HCT116 (cell line): ENCODE measurements around the gene AHNAK. TPM values are rescaled to one million over a fixed set of nuclear protein-coding genes. Genes with fewer than 3 reads are reported as not detected.

Source experiments
- ATAC-seq: fragments of 200-7000 bp; cut with Tn5 transposase; 2 replicates; pipeline ENCODE4 v1.9.1; 2020; ENCODE audit warnings: mild to moderate bottlenecking, moderate library complexity
- BruUV-seq: library from RNA; stranded (reverse); fragments of 400-500 nt; replicated peaks from 2 replicates; lab custom pipeline; 2021; lab: Mats Ljungman, UMichigan
- CTCF ChIA-PET: fragments of 300-600 bp; sonication (Branson Sonifier 250); formaldehyde crosslinking; loops from one replicate; lab custom pipeline; 2021; ENCODE audit warnings: antibody characterized with exemption; lab: Charles Lee
- POLR2A ChIA-PET: fragments of 300-600, 350-600 bp; sonication (Branson Sonifier 250); formaldehyde crosslinking; loops from one replicate; lab custom pipeline; 2021; ENCODE audit warnings: antibody characterized with exemption; lab: Charles Lee
- RAD21 ChIA-PET, 2 experiments: fragments of 300-600 bp; sonication (Branson Sonifier 250); formaldehyde crosslinking; loops; one replicate each; lab custom pipeline; 2023; ENCODE audit warnings: low total read pairs in 2 of 2; ENCODE audit not compliant: uncharacterized antibody in 2 of 2, unreplicated experiment in 2 of 2, low non-redundant PET in 1 of 2; lab: Charles Lee
- DNase-seq: peaks from one replicate; pipeline ENCODE4 v3.0.0-alpha.2; 2010; ENCODE audit warnings: low read depth, low spot score
- H2AFZ ChIP-seq: fragments of 200-600 bp; shearing (Covaris generic), sonication (generic); 2 replicates; pipeline ENCODE4 v1.6.1; 2017; ENCODE audit warnings: low read depth, mixed run types, mixed read lengths, antibody characterized with exemption, low read length; ENCODE audit not compliant: poor library complexity, severe bottlenecking
- H3K27ac ChIP-seq: 2 replicates; pipeline ENCODE4 v1.5.1; 2012; ENCODE audit warnings: low read depth, low read length
- H3K27me3 ChIP-seq: fragments of 200-600 bp; sonication (generic); 2 replicates; pipeline ENCODE4 v1.6.1; 2016; ENCODE audit warnings: mixed run types, low read length, mixed read lengths; ENCODE audit not compliant: insufficient read depth
- H3K36me3 ChIP-seq, 2 experiments: fragments of 200-500 bp in 1 of 2; fragments of 200-600 bp in 1 of 2; sonication (Bioruptor generic) in 1 of 2; sonication (generic) in 1 of 2; 2 replicates each; pipeline versions ENCODE4 v1.5.1 to v1.6.1; 2014 to 2016; ENCODE audit warnings: low read length in 2 of 2, inconsistent platforms in 1 of 2, mixed read lengths in 1 of 2, mixed run types in 1 of 2; ENCODE audit not compliant: insufficient read depth in 2 of 2, control insufficient read depth in 1 of 2
- H3K4me1 ChIP-seq, 2 experiments: fragments of 200-600 bp in 1 of 2; sonication (generic) in 1 of 2; 2 replicates each; pipeline versions ENCODE4 v1.5.1 to v1.6.1; 2012 to 2017; ENCODE audit warnings: low read length in 2 of 2, inconsistent platforms in 1 of 2, mild to moderate bottlenecking in 1 of 2, mixed read lengths in 1 of 2, mixed run types in 1 of 2, moderate library complexity in 1 of 2; ENCODE audit not compliant: insufficient read depth in 2 of 2, control insufficient read depth in 1 of 2
- H3K4me2 ChIP-seq: fragments of 200-600 bp; sonication (generic); 2 replicates; pipeline ENCODE4 v1.6.1; 2017; ENCODE audit warnings: mixed run types, low read length, mixed read lengths
- H3K4me3 ChIP-seq, 2 experiments: fragments of 200-600 bp in 1 of 2; sonication (generic) in 1 of 2; replicated peaks in 1 of 2; 2 replicates each; pipeline ENCODE4 v1.5.1; 2011 to 2016; ENCODE audit warnings: low read length in 2 of 2, control low read depth in 1 of 2, low read depth in 1 of 2, mild to moderate bottlenecking in 1 of 2, mixed read lengths in 1 of 2, mixed run types in 1 of 2
- H3K79me2 ChIP-seq: fragments of 200-600 bp; sonication (generic); 2 replicates; pipeline ENCODE4 v1.6.1; 2017; ENCODE audit warnings: mild to moderate bottlenecking, mixed run types, low read length, moderate library complexity, mixed read lengths; ENCODE audit not compliant: insufficient read depth
- H3K9ac ChIP-seq: fragments of 200-600 bp; sonication (generic); 2 replicates; pipeline ENCODE4 v1.6.1; 2016; ENCODE audit warnings: low read length, mixed read lengths
- H3K9me2 ChIP-seq: fragments of 200-600 bp; sonication (generic), shearing (Covaris generic); 2 replicates; pipeline ENCODE4 v1.6.1; 2017; ENCODE audit warnings: mixed run types, mild to moderate bottlenecking, moderate library complexity; ENCODE audit not compliant: insufficient read depth
- H3K9me3 ChIP-seq, 2 experiments: fragments of 200-500 bp in 1 of 2; fragments of 200-600 bp in 1 of 2; sonication (Bioruptor generic) in 1 of 2; sonication (generic) in 1 of 2; 2 replicates each; pipeline ENCODE4 v1.6.1; 2014 to 2017; ENCODE audit warnings: low read length in 2 of 2, mixed read lengths in 2 of 2, inconsistent platforms in 1 of 2, low read depth in 1 of 2, mild to moderate bottlenecking in 1 of 2, mixed run types in 1 of 2, moderate library complexity in 1 of 2; ENCODE audit not compliant: control insufficient read depth in 1 of 2, insufficient read depth in 1 of 2
- H4K20me1 ChIP-seq: fragments of 200-600 bp; sonication (generic), shearing (Covaris generic); 2 replicates; pipeline ENCODE4 v1.6.1; 2017; ENCODE audit warnings: mixed run types, mild to moderate bottlenecking, moderate library complexity; ENCODE audit not compliant: insufficient read depth
- CBX3 ChIP-seq: IDR thresholded peaks from 2 replicates; pipeline ENCODE4 v1.6.1; 2012; ENCODE audit warnings: low read depth
- ELF1 ChIP-seq: IDR thresholded peaks from 2 replicates; pipeline ENCODE4 v1.6.1; 2012; ENCODE audit warnings: low read depth, borderline replicate concordance
- EZH2 ChIP-seq: fragments of 200-600 bp; sonication (generic); IDR thresholded peaks from 2 replicates; pipeline ENCODE4 v1.6.1; 2017; ENCODE audit warnings: antibody characterized with exemption, mixed run types
- EZH2phosphoT487 ChIP-seq: fragments of 200-600 bp; IDR thresholded peaks from 2 replicates; pipeline ENCODE4 v1.6.1; 2018; ENCODE audit warnings: antibody characterized with exemption, borderline replicate concordance
- FOSL1 ChIP-seq: IDR thresholded peaks from 2 replicates; pipeline ENCODE4 v1.6.1; 2012; ENCODE audit warnings: low read depth
- RAD21 ChIP-seq: IDR thresholded peaks from 2 replicates; pipeline ENCODE4 v1.6.1; 2012; ENCODE audit warnings: low read depth, mild to moderate bottlenecking
- SIN3A ChIP-seq: IDR thresholded peaks from 2 replicates; pipeline ENCODE4 v1.6.1; 2012; ENCODE audit warnings: low read depth
- SP1 ChIP-seq: IDR thresholded peaks from 2 replicates; pipeline ENCODE4 v1.6.1; 2012; ENCODE audit warnings: low read depth
- SRF ChIP-seq: IDR thresholded peaks from 2 replicates; pipeline ENCODE4 v1.6.1; 2012; ENCODE audit warnings: low read depth
- TCF7L2 ChIP-seq: IDR thresholded peaks from 2 replicates; pipeline ENCODE4 v1.7.0; 2011; ENCODE audit warnings: borderline replicate concordance, inconsistent platforms; ENCODE audit not compliant: insufficient read depth, insufficient read length; ENCODE audit errors: extremely low read depth
- intact Hi-C: fragments of 100-400 bp; cut with micrococcal nuclease; formaldehyde crosslinking; loops from 2 replicates; pipeline ENCODE4 v1.10.0; 2022
- total RNA-seq: library from RNA; stranded (reverse); gene quantifications from one replicate; pipeline ENCODE4 v1.2.1, GENCODE V29; 2021; ENCODE audit not compliant: unreplicated experiment
- TF ChIP-seq, protein P1 (sequence below), 3 experiments: fragments of 200-600 bp in 1 of 3; sonication (generic) in 1 of 3; IDR thresholded peaks in 2 of 3; conservative IDR thresholded peaks in 1 of 3; 2 replicates each; pipeline ENCODE4 v1.5.1; 2012 to 2017; ENCODE audit warnings: low read depth in 2 of 3, low read length in 2 of 3, antibody characterized with exemption in 1 of 3, borderline replicate concordance in 1 of 3, control low read depth in 1 of 3, mild to moderate bottlenecking in 1 of 3, mixed read lengths in 1 of 3, mixed run types in 1 of 3, moderate library complexity in 1 of 3; ENCODE audit not compliant: insufficient read depth in 1 of 3
- TF ChIP-seq, protein P2 (sequence below): IDR thresholded peaks from 2 replicates; pipeline ENCODE4 v1.6.1; 2012; ENCODE audit warnings: low read depth

AHNAK gene
- total RNA-seq, 1 experiment from 2014 or later: 239 TPM

DNA sequence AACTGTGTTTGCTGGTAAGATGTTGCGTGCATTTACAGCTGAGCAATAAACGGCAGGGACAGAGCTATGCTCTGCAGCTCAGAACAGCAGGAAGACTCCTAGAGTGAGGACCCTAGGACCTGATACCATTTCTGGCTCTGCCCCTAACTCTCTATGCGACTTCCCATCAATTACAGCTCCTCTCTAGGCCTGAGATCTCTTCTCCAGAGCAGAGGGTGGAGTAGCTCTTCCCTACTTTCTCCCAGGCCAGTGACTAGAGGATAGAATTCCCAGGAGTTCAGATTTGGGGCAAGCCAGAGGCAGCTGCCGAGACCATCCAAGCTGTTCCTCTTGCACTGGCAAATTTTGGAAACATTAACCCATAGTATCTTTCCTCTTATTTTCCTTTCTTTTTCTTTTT is 140.6 kb downstream of the AHNAK start:
- Histone ChIP-seq H3K9me2 (no peaks in the 10 kb centered on the region), H3K27ac (no peak overlapping the region), H3K79me2 (no peaks in the 10 kb centered on the region), H3K9me3 (no peaks in the 10 kb centered on the region), H3K4me3 (no peak overlapping the region), H3K36me3 (no peaks in the 10 kb centered on the region), H4K20me1 (no peaks in the 10 kb centered on the region), H3K27me3 (no peaks in the 10 kb centered on the region), H2AFZ (no peak overlapping the region), H3K4me2 (no peak overlapping the region), H3K9ac (no peak overlapping the region), H3K4me1 (peaks cover 0 to 2% of the 10 kb centered on the region in 2 experiments; a peak in 1 of 4 replicates)
- RAD21 ChIA-PET: no interaction called here
- intact Hi-C loops: no loop called here
- CTCF ChIA-PET: interaction anchor here (0.9 to 2.7 kb wide), 2 partner anchors 11 to 19 kb away, joined by 3 to 10 read pairs; no protein-coding TSS in a partner anchor
- ATAC-seq: no peak
- POLR2A ChIA-PET: interaction anchor here (1.3 kb wide), 1 partner anchor 19 kb away, joined by 4 read pairs; no protein-coding TSS in a partner anchor
- no TSS peak for BruUV-seq
- TF ChIP-seq ELF1 (no peak), RAD21 (no peak), SIN3A (no peak), FOSL1 (no peak)
- TF ChIP-seq, protein P1, sequence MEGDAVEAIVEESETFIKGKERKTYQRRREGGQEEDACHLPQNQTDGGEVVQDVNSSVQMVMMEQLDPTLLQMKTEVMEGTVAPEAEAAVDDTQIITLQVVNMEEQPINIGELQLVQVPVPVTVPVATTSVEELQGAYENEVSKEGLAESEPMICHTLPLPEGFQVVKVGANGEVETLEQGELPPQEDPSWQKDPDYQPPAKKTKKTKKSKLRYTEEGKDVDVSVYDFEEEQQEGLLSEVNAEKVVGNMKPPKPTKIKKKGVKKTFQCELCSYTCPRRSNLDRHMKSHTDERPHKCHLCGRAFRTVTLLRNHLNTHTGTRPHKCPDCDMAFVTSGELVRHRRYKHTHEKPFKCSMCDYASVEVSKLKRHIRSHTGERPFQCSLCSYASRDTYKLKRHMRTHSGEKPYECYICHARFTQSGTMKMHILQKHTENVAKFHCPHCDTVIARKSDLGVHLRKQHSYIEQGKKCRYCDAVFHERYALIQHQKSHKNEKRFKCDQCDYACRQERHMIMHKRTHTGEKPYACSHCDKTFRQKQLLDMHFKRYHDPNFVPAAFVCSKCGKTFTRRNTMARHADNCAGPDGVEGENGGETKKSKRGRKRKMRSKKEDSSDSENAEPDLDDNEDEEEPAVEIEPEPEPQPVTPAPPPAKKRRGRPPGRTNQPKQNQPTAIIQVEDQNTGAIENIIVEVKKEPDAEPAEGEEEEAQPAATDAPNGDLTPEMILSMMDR (IDR thresholded peaks at IDR 0.05 in 2 of 3, conservative IDR thresholded peaks at IDR 0.05 in 1 of 3; ENCODE audit: borderline replicate concordance in 1 of 3, insufficient read depth in 1 of 3, low read depth in 2 of 3, low read length in 2 of 3): no peak
- DNase-seq: no peak

DNA sequence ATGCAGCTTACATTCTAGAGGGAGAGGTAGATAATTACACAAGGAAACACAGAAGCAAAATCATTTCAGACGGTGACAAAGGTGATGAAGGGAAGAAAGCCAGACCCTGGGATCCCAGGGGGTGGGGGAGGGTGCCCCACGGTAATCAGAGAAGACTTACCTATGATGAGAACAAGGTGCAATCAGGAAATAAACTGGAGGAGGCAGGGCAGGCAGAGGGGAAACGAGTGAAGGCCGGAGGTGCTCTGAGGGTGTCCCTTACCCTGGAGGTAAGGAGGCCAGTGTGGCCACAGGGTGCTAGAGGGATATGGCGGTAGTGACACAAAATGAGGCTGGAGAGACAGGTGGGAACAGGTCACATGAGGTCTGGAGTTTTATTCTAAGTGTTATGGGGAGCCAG is 141.7 kb downstream of the AHNAK start:
- no peaks in the 10 kb centered on the region for H3K36me3 ChIP-seq
- no peaks in the 10 kb centered on the region for H3K27me3 ChIP-seq
- H3K4me1 ChIP-seq: no peaks in the 10 kb centered on the region
- no peaks in the 10 kb centered on the region for H4K20me1 ChIP-seq
- no TSS peak for BruUV-seq
- no peaks in the 10 kb centered on the region for H3K9me2 ChIP-seq
- H3K9me3 ChIP-seq: no peaks in the 10 kb centered on the region
- intact Hi-C loops: no loop called here
- CTCF ChIA-PET: interaction anchor here (1.3 to 1.5 kb wide), 2 partner anchors 20 to 138 kb away, joined by 4 read pairs; no protein-coding TSS in a partner anchor
- no peak overlapping the region for H3K4me2 ChIP-seq
- H3K27ac ChIP-seq: no peak overlapping the region
- H3K79me2 ChIP-seq: no peaks in the 10 kb centered on the region
- POLR2A ChIA-PET: no interaction called here
- ATAC-seq: no peak
- TF ChIP-seq ELF1: no peak
- no peak for TF ChIP-seq SP1
- no peak for TF ChIP-seq EZH2
- no peak for TF ChIP-seq SRF
- no peak for TF ChIP-seq TCF7L2
- no peak for TF ChIP-seq FOSL1
- no peak for TF ChIP-seq CBX3
- no peak for TF ChIP-seq EZH2phosphoT487
- TF ChIP-seq SIN3A: no peak
- TF ChIP-seq, protein P2, sequence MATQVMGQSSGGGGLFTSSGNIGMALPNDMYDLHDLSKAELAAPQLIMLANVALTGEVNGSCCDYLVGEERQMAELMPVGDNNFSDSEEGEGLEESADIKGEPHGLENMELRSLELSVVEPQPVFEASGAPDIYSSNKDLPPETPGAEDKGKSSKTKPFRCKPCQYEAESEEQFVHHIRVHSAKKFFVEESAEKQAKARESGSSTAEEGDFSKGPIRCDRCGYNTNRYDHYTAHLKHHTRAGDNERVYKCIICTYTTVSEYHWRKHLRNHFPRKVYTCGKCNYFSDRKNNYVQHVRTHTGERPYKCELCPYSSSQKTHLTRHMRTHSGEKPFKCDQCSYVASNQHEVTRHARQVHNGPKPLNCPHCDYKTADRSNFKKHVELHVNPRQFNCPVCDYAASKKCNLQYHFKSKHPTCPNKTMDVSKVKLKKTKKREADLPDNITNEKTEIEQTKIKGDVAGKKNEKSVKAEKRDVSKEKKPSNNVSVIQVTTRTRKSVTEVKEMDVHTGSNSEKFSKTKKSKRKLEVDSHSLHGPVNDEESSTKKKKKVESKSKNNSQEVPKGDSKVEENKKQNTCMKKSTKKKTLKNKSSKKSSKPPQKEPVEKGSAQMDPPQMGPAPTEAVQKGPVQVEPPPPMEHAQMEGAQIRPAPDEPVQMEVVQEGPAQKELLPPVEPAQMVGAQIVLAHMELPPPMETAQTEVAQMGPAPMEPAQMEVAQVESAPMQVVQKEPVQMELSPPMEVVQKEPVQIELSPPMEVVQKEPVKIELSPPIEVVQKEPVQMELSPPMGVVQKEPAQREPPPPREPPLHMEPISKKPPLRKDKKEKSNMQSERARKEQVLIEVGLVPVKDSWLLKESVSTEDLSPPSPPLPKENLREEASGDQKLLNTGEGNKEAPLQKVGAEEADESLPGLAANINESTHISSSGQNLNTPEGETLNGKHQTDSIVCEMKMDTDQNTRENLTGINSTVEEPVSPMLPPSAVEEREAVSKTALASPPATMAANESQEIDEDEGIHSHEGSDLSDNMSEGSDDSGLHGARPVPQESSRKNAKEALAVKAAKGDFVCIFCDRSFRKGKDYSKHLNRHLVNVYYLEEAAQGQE: no peak
- DNase-seq: no peak
- H3K9ac ChIP-seq: no peak overlapping the region
- H3K4me3 ChIP-seq: no peak overlapping the region
- H2AFZ ChIP-seq: no peak overlapping the region
- RAD21 ChIA-PET: no interaction called here
